GM23338 (cell line): Measurements from ENCODE around the gene KCND2. TPM values are rescaled to one million over a fixed set of nuclear protein-coding genes. Genes with fewer than 3 reads are reported as not detected.

Source experiments
- ATAC-seq: fragments of 200-7000 bp; cut with Tn5 transposase; 3 replicates; pipeline ENCODE4 v1.9.1; 2020
- DNase-seq: peaks from one replicate; pipeline ENCODE4 v3.0.0-alpha.2; 2015; ENCODE audit warnings: low spot score
- H2AFZ ChIP-seq: fragments of 200-600 bp; sonication (generic); 2 replicates; pipeline ENCODE4 v1.8.0; 2016; ENCODE audit warnings: antibody characterized with exemption, mild to moderate bottlenecking, moderate library complexity
- H3F3A ChIP-seq: fragments of 200-600 bp; sonication (generic); replicated peaks from 2 replicates; pipeline ENCODE4 v1.8.0; 2017; ENCODE audit warnings: antibody characterized with exemption, mixed run types, low read depth
- H3K27ac ChIP-seq: fragments of 200-600 bp; sonication (generic); 2 replicates; pipeline ENCODE4 v1.6.1; 2016; ENCODE audit warnings: low read depth
- H3K27me3 ChIP-seq: fragments of 200-600 bp; sonication (generic); 2 replicates; pipeline ENCODE4 v1.8.0; 2016; ENCODE audit warnings: mild to moderate bottlenecking, mixed run types, moderate library complexity; ENCODE audit not compliant: insufficient read depth
- H3K36me3 ChIP-seq: fragments of 200-600 bp; sonication (generic); 2 replicates; pipeline ENCODE4 v1.8.0; 2016; ENCODE audit warnings: mild to moderate bottlenecking; ENCODE audit not compliant: insufficient read depth
- H3K4me1 ChIP-seq: fragments of 200-600 bp; sonication (generic); 2 replicates; pipeline ENCODE4 v1.8.0; 2016; ENCODE audit warnings: mild to moderate bottlenecking, moderate library complexity; ENCODE audit not compliant: insufficient read depth
- H3K4me2 ChIP-seq: fragments of 200-600 bp; sonication (generic); 2 replicates; pipeline ENCODE4 v1.7.1; 2017; ENCODE audit warnings: mixed run types
- H3K4me3 ChIP-seq: fragments of 200-600 bp; sonication (generic); 2 replicates; pipeline ENCODE4 v1.6.1; 2016; ENCODE audit warnings: mixed run types
- H3K79me2 ChIP-seq: fragments of 200-600 bp; sonication (generic); replicated peaks from 2 replicates; pipeline ENCODE4 v1.8.0; 2017; ENCODE audit warnings: mild to moderate bottlenecking; ENCODE audit not compliant: insufficient read depth
- H3K9me2 ChIP-seq: fragments of 200-600 bp; sonication (generic); 2 replicates; pipeline ENCODE4 v1.8.0; 2017; ENCODE audit not compliant: insufficient read depth
- H4K20me1 ChIP-seq: fragments of 200-600 bp; sonication (generic); replicated peaks from 2 replicates; pipeline ENCODE4 v1.8.0; 2017; ENCODE audit warnings: mild to moderate bottlenecking; ENCODE audit not compliant: insufficient read depth
- H3K27ac Mint-ChIP-seq: 2 replicates; pipeline ENCODE4 v1.8.0; 2020; ENCODE audit warnings: inconsistent platforms, mild to moderate bottlenecking, moderate library complexity, mixed read lengths
- H3K27me3 Mint-ChIP-seq: 3 replicates; pipeline ENCODE4 v1.8.0; 2022; ENCODE audit warnings: low read depth, mild to moderate bottlenecking, moderate library complexity, mixed read lengths, inconsistent platforms; ENCODE audit not compliant: insufficient read depth, poor library complexity
- H3K36me3 Mint-ChIP-seq: 3 replicates; pipeline ENCODE4 v1.8.0; 2021; ENCODE audit warnings: low read depth, mild to moderate bottlenecking, inconsistent platforms, moderate library complexity, mixed read lengths
- H3K4me1 Mint-ChIP-seq: 3 replicates; pipeline ENCODE4 v1.8.0; 2020; ENCODE audit warnings: mild to moderate bottlenecking, inconsistent platforms, mixed read lengths
- H3K4me3 Mint-ChIP-seq: 3 replicates; pipeline ENCODE4 v1.8.0; 2021; ENCODE audit warnings: moderate library complexity, mild to moderate bottlenecking, inconsistent platforms, mixed read lengths
- H3K9me3 Mint-ChIP-seq: 3 replicates; pipeline ENCODE4 v1.8.0; 2020; ENCODE audit warnings: moderate library complexity, mild to moderate bottlenecking, inconsistent platforms, mixed read lengths
- CREB1 ChIP-seq: fragments of 250-450 bp; sonication (Bioruptor Pico); IDR thresholded peaks from 2 replicates; pipeline ENCODE4 v1.5.0; 2020; ENCODE audit warnings: low read depth, mild to moderate bottlenecking, moderate library complexity
- EZH2 ChIP-seq: fragments of 200-600 bp; sonication (generic); IDR thresholded peaks from one replicate; pipeline ENCODE4 v1.8.0; 2017; ENCODE audit warnings: antibody characterized with exemption, mild to moderate bottlenecking, low read depth; ENCODE audit not compliant: unreplicated experiment
- EZH2phosphoT487 ChIP-seq: fragments of 200-600 bp; sonication (generic); IDR thresholded peaks from one replicate; pipeline ENCODE4 v1.8.1; 2018; ENCODE audit warnings: antibody characterized with exemption; ENCODE audit not compliant: unreplicated experiment
- JUNB ChIP-seq: IDR thresholded peaks from one replicate; pipeline ENCODE4 v1.6.1; 2016; ENCODE audit warnings: antibody characterized with exemption; ENCODE audit not compliant: unreplicated experiment
- NANOG ChIP-seq: IDR thresholded peaks from 2 replicates; pipeline ENCODE4 v1.6.1; 2016; ENCODE audit warnings: antibody characterized with exemption, borderline replicate concordance
- POLR2AphosphoS5 ChIP-seq: IDR thresholded peaks from 2 replicates; pipeline ENCODE4 v1.6.1; 2016; ENCODE audit warnings: antibody characterized with exemption, low read depth
- REST ChIP-seq: IDR thresholded peaks from one replicate; pipeline ENCODE4 v1.6.1; 2018; ENCODE audit warnings: antibody characterized with exemption; ENCODE audit not compliant: unreplicated experiment
- STAT1 ChIP-seq: IDR thresholded peaks from one replicate; pipeline ENCODE4 v1.6.1; 2016; ENCODE audit warnings: antibody characterized with exemption; ENCODE audit not compliant: unreplicated experiment
- ZNF114 ChIP-seq: fragments of 250-450 bp; sonication (Bioruptor Pico); IDR thresholded peaks from 2 replicates; pipeline ENCODE4 v1.5.0; 2020; ENCODE audit warnings: mild to moderate bottlenecking, moderate library complexity
- ZNF331 ChIP-seq: fragments of 250-450 bp; sonication (Bioruptor Pico); IDR thresholded peaks from 2 replicates; pipeline ENCODE4 v1.5.0; 2020; ENCODE audit warnings: low read depth, mild to moderate bottlenecking, moderate library complexity
- polyA plus RNA-seq: library from polyadenylated mRNA; unstranded; fragments of >200 nt; fragmentation: Nextera tagmentation; extraction: Ambion mirVana; gene quantifications from 2 replicates; pipeline ENCODE4 v1.2.1, GENCODE V29; 2016
- total RNA-seq: library from RNA; depleted of rRNA; stranded (reverse); fragments of >200 nt; shearing (Covaris generic); gene quantifications from 2 replicates; pipeline ENCODE4 v1.2.3, GENCODE V29; 2014

Gene KCND2
- total and polyA plus RNA-seq, 2 experiments from 2014 or later = 7.1 to 15.6 TPM

GRCh38 chr7:120628251-120628650, 355.3 kb downstream of the KCND2 start:
- Mint-ChIP-seq H3K4me3 (no peak overlapping the region), H3K27me3 (peaks cover 1% of the 10 kb centered on the region), H3K4me1 (peaks cover 10% of the 10 kb centered on the region), H3K27ac (no peak overlapping the region), H3K9me3 (no peaks in the 10 kb centered on the region), H3K36me3 (no peaks in the 10 kb centered on the region)
- no peaks in the 10 kb centered on the region for H3K36me3 ChIP-seq
- no peaks in the 10 kb centered on the region for H4K20me1 ChIP-seq
- H3K4me3 ChIP-seq = no peak overlapping the region
- no peaks in the 10 kb centered on the region for H3K9me2 ChIP-seq
- no peaks in the 10 kb centered on the region for H3K79me2 ChIP-seq
- no peak for TF ChIP-seq NANOG
- TF ChIP-seq STAT1 = no peak
- no peak for TF ChIP-seq CREB1 (CRISPR knock-in tag)
- no peak for TF ChIP-seq EZH2phosphoT487
- TF ChIP-seq REST = no peak
- TF ChIP-seq EZH2 = no peak
- H3K4me2 ChIP-seq = no peak overlapping the region
- H3K4me1 ChIP-seq = peaks cover 7% of the 10 kb centered on the region
- no peak for ATAC-seq
- no peak overlapping the region for H2AFZ ChIP-seq
- no peak for DNase-seq
- H3K27me3 ChIP-seq = no peaks in the 10 kb centered on the region
- no peaks in the 10 kb centered on the region for H3F3A ChIP-seq
- H3K27ac ChIP-seq = no peak overlapping the region

- Mint-ChIP-seq H3K4me1 (0 out of 3 replicates have a peak, but pooled peaks cover 4% of the 10 kb centered on the region), H3K4me3 (no peak overlapping the region), H3K36me3 (no peaks in the 10 kb centered on the region), H3K9me3 (no peaks in the 10 kb centered on the region), H3K27ac (no peak overlapping the region), H3K27me3 (no peaks in the 10 kb centered on the region)
- H3K9me2 ChIP-seq = no peaks in the 10 kb centered on the region
- no peaks in the 10 kb centered on the region for H3K27me3 ChIP-seq
- DNase-seq = no peak
- H3K36me3 ChIP-seq = no peaks in the 10 kb centered on the region
- no peak overlapping the region for H3K27ac ChIP-seq
- H3K79me2 ChIP-seq = no peaks in the 10 kb centered on the region
- no peak for ATAC-seq
- H2AFZ ChIP-seq = no peak overlapping the region
- no peaks in the 10 kb centered on the region for H3F3A ChIP-seq
- no peaks in the 10 kb centered on the region for H4K20me1 ChIP-seq
- no peak overlapping the region for H3K4me3 ChIP-seq
- no peaks in the 10 kb centered on the region for H3K4me1 ChIP-seq
- no peak overlapping the region for H3K4me2 ChIP-seq
- TF ChIP-seq NANOG (no peak), ZNF114 (CRISPR knock-in tag) (no peak), ZNF331 (CRISPR knock-in tag) (no peak), STAT1 (no peak), POLR2AphosphoS5 (no peak), REST (no peak), JUNB (no peak), EZH2 (no peak)
These were observed 366.9 kb downstream of the KCND2 start for GRCh38 chr7:120639884-120640283.
